DND-41 (cell line): ENCODE data around the gene ADCY2.

ENCODE experiments used
- CTCF ChIP-seq: IDR thresholded peaks from 2 replicates; pipeline ENCODE4 v1.5.1; 2012; ENCODE audit warnings: borderline replicate concordance, low read length, moderate library complexity, mild to moderate bottlenecking; ENCODE audit not compliant: poor library complexity, severe bottlenecking; ENCODE audit errors: extremely low read depth
- EZH2 ChIP-seq: IDR thresholded peaks from 3 replicates; pipeline ENCODE4 v1.6.1; 2012; ENCODE audit warnings: borderline replicate concordance, low read depth, mild to moderate bottlenecking, moderate library complexity, low read length, inconsistent platforms; ENCODE audit not compliant: severe bottlenecking

GRCh38 chr5:7650755-7651154, 254.8 kb downstream of the ADCY2 start:
- TF ChIP-seq CTCF (no peak), EZH2 (no peak)
